CD8-positive, alpha-beta memory T cell (primary cell): ENCODE data around the gene RECQL5. TPM values are rescaled to one million over a fixed set of nuclear protein-coding genes. Genes with fewer than 3 reads are reported as not detected.
A peak's percentile ranks its signal among the peaks of the same experiment; 100 is the strongest.

Experiments
- CTCF ChIA-PET: fragments of 350-600 bp; sonication (Branson Sonifier 250); formaldehyde crosslinking; loops from one replicate; lab custom pipeline; 2021; ENCODE audit warnings: antibody characterized with exemption; lab: Charles Lee
- POLR2A ChIA-PET: fragments of 350-600 bp; sonication (Branson Sonifier 250); formaldehyde crosslinking; loops from one replicate; lab custom pipeline; 2021; ENCODE audit warnings: antibody characterized with exemption; lab: Charles Lee
- DNase-seq, 5 donors: peaks; one replicate each; pipeline versions ENCODE4 v3.0.0 to v3.0.0-alpha.2; 2020 to 2022; ENCODE audit warnings: mixed read lengths in 1 of 5
- H3K27ac ChIP-seq: one replicate; pipeline ENCODE4 v1.7.0; 2013; ENCODE audit warnings: low read depth, mild to moderate bottlenecking, low read length, moderate library complexity
- H3K27me3 ChIP-seq: 2 replicates; pipeline ENCODE4 v1.7.0; 2013; ENCODE audit warnings: low read length, mild to moderate bottlenecking; ENCODE audit not compliant: insufficient read depth, poor library complexity, severe bottlenecking
- H3K36me3 ChIP-seq: 2 replicates; pipeline ENCODE4 v1.7.0; 2013; ENCODE audit warnings: mild to moderate bottlenecking, low read length, moderate library complexity; ENCODE audit not compliant: insufficient read depth
- H3K4me1 ChIP-seq: 2 replicates; pipeline ENCODE4 v1.7.0; 2013; ENCODE audit warnings: mild to moderate bottlenecking, low read length, moderate library complexity; ENCODE audit not compliant: insufficient read depth
- H3K4me3 ChIP-seq: 2 replicates; pipeline ENCODE4 v1.7.0; 2013; ENCODE audit warnings: mild to moderate bottlenecking, low read length
- H3K9me3 ChIP-seq: 2 replicates; pipeline ENCODE4 v1.7.0; 2013; ENCODE audit warnings: mild to moderate bottlenecking, low read length
- H3K27ac Mint-ChIP-seq, 8 donors: one replicate each; pipeline ENCODE4 v1.8.0; 2020 to 2021; ENCODE audit warnings: mixed read lengths in 8 of 8, mild to moderate bottlenecking in 6 of 8, inconsistent platforms in 3 of 8, moderate library complexity in 3 of 8
- H3K27me3 Mint-ChIP-seq, 2 donors: one replicate each; pipeline ENCODE4 v1.8.0; 2020 to 2021; ENCODE audit warnings: mixed read lengths in 2 of 2, mild to moderate bottlenecking in 1 of 2, moderate library complexity in 1 of 2
- H3K36me3 Mint-ChIP-seq, 3 donors: one replicate each; pipeline ENCODE4 v1.8.0; 2020 to 2021; ENCODE audit warnings: mixed read lengths in 3 of 3, inconsistent platforms in 1 of 3, mild to moderate bottlenecking in 1 of 3
- H3K4me1 Mint-ChIP-seq, 3 donors: one replicate each; pipeline ENCODE4 v1.8.0; 2020 to 2021; ENCODE audit warnings: mixed read lengths in 3 of 3, inconsistent platforms in 1 of 3, mild to moderate bottlenecking in 1 of 3
- H3K4me3 Mint-ChIP-seq, 7 donors: one replicate each; pipeline ENCODE4 v1.8.0; 2020 to 2021; ENCODE audit warnings: mixed read lengths in 7 of 7, mild to moderate bottlenecking in 6 of 7, moderate library complexity in 4 of 7, inconsistent platforms in 2 of 7
- H3K9me3 Mint-ChIP-seq, 5 donors: one replicate each; pipeline ENCODE4 v1.8.0; 2020 to 2022; ENCODE audit warnings: mixed read lengths in 5 of 5, mild to moderate bottlenecking in 3 of 5, moderate library complexity in 2 of 5, inconsistent platforms in 1 of 5
- polyA plus RNA-seq: library from polyadenylated mRNA; unstranded; fragments of 300-500 nt; fragmentation: Illumina TruSeq; gene quantifications from one replicate; pipeline ENCODE4 v1.2.3, GENCODE V29; 2021
- total RNA-seq, 2 experiments: library from RNA; stranded (reverse); gene quantifications; one replicate each; pipeline ENCODE4 v1.2.3, GENCODE V29; 2021

RECQL5 gene
- total and polyA plus RNA-seq, 3 experiments from 2014 or later, result 16.0 to 30.3 (median 28.5) TPM

DNA sequence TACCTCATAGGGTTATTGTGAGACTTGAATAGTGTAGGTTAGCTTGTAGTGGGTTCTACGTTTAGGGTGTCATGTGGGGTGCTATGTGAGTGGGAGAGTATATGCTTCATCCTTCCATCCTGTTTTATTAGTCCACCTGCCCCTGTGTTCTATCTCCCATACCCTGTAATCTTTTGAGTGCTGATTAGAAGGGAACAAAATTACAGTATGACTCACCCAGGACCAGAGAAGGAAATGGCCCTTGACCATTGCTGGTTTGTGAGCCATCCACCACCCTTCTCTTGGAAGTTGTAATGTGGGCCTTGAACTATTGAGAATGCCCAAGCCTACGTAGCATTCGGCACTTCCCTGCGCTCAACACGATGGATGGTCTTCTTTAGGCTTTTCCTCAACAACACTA, 17.3 kb upstream of the RECQL5 start:
- Histone ChIP-seq H3K9me3 (no peaks in the 10 kb centered on the region), H3K27me3 (no peaks in the 10 kb centered on the region), H3K27ac (no peak overlapping the region), H3K4me1 (peaks cover 38% of the 10 kb centered on the region), H3K4me3 (no peak overlapping the region), H3K36me3 (peaks cover 27% of the 10 kb centered on the region)
- Mint-ChIP-seq H3K9me3 (no peaks in the 10 kb centered on the region), H3K27me3 (no peaks in the 10 kb centered on the region), H3K27ac (no peak overlapping the region), H3K4me3 (no peak overlapping the region), H3K4me1 (peaks cover 33 to 75% (median 55%) of the 10 kb centered on the region in 3 donors), H3K36me3 (peaks cover 0 to 69% (median 7%) of the 10 kb centered on the region in 3 donors)
- ChIA-PET POLR2A (no interaction called here), CTCF (interaction anchor here (1.2 to 1.6 kb wide), 4 partner anchors 9 to 70 kb away, joined by 3 to 5 read pairs (median 4); no protein-coding TSS in a partner anchor)
- DNase-seq, result no peak

DNA sequence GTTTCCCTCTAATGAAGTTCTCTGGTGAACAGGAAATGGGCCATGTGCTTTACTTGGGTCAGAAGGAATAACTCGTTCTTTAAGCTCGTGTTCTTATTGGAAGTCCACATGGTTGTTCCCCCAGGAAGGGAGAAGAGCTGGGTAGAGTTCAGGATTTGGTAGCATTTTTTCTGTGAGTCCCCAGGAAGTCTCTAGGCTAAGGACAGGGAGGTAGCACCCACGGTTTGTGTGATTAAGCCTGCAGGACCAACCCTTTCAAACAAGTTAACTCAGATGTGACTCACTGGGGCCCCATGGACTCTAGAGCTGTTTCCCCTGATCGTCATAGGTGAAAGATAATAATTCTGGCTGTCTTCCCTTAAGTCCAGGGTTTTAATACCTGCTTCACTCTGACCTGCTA, 16.6 kb upstream of the RECQL5 start:
- peak overlapping the region in 1 of 8 donors; percentile 50 for H3K27ac Mint-ChIP-seq
- H3K36me3 ChIP-seq, result peaks cover 27% of the 10 kb centered on the region

DNA sequence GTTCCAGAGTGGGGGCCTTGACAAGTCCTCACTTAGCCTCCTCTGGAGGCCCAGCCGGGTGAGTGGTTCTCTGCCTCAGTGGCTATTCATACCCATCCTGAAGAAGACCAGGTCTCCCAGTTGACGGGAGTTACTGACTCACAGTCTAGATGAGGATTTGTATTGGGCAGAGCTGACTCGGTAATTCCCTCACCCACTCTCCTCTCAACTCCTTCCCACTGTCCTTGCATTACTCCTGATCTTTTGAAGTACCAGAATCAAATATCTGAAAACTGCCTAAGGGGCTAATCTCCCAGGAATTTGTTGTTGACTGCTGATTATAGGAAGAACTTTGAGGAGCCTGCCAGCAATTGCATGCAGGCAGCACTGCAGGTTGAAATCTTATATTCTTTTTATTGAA, 14.3 kb upstream of the RECQL5 start:
- ChIA-PET POLR2A (no interaction called here), CTCF (interaction anchor here (1.3 kb wide), 1 partner anchor 48 kb away, joined by 5 read pairs; the partner anchor contains the start of gene SMIM5)
- Histone ChIP-seq H3K27me3 (no peaks in the 10 kb centered on the region), H3K36me3 (peaks cover 28% of the 10 kb centered on the region), H3K9me3 (no peaks in the 10 kb centered on the region), H3K4me1 (peaks cover 15% of the 10 kb centered on the region), H3K27ac (no peak overlapping the region), H3K4me3 (no peak overlapping the region)
- peak overlapping the region in 2 of 8 donors; percentile 33 to 45 for H3K27ac Mint-ChIP-seq
- no peak overlapping the region for H3K4me3 Mint-ChIP-seq
- no peaks in the 10 kb centered on the region for H3K27me3 Mint-ChIP-seq
- H3K9me3 Mint-ChIP-seq, result no peaks in the 10 kb centered on the region
- H3K36me3 Mint-ChIP-seq, result peaks cover 0 to 68% (median 3%) of the 10 kb centered on the region in 3 donors
- DNase-seq, result no peak
- peaks cover 26 to 58% (median 41%) of the 10 kb centered on the region in 3 donors for H3K4me1 Mint-ChIP-seq

More for the DNA sequence above, 16.6 kb upstream of the RECQL5 start:
- peaks cover 0 to 73% (median 7%) of the 10 kb centered on the region in 3 donors for H3K36me3 Mint-ChIP-seq
- no peaks in the 10 kb centered on the region for H3K9me3 Mint-ChIP-seq
- ChIA-PET POLR2A (no interaction called here), CTCF (interaction anchor here (0.9 to 1.6 kb wide), 6 partner anchors 9 to 70 kb away, joined by 3 to 4 read pairs (median 3); no protein-coding TSS in a partner anchor)
- Histone ChIP-seq H3K9me3 (no peaks in the 10 kb centered on the region), H3K27me3 (no peaks in the 10 kb centered on the region), H3K4me1 (peaks cover 31% of the 10 kb centered on the region), H3K4me3 (no peak overlapping the region), H3K27ac (no peak overlapping the region)
- no peak overlapping the region for H3K4me3 Mint-ChIP-seq
- peaks cover 29 to 70% (median 48%) of the 10 kb centered on the region in 3 donors for H3K4me1 Mint-ChIP-seq
- H3K27me3 Mint-ChIP-seq, result no peaks in the 10 kb centered on the region
- no peak for DNase-seq

DNA sequence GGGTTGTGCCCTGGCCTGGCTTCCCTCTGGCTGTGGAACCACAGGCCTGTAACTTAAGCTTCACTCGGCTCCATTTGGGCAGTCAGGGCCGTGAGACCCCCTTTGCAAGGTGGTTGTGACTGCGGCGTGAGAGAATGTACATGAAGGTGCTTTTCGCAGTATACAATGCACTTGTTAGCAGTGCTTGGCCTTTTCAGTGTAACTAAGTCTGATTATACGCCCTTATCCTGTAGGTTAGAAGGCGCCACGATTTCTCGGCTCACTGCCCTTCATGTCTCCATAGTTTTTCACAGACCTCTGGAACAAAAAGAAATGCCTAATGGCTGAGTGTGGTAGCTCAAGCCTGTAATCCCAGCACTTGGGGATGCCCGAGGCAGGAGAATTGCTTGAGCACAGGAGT, 13.5 kb upstream of the RECQL5 start:
- H3K36me3 ChIP-seq, result peaks cover 31% of the 10 kb centered on the region
- ChIA-PET CTCF (interaction anchor here (2.1 kb wide), 1 partner anchor 68 kb away, joined by 10 read pairs; no protein-coding TSS in a partner anchor), POLR2A (no interaction called here)
- no peak overlapping the region for H3K4me3 ChIP-seq
- peaks cover 0 to 66% (median 3%) of the 10 kb centered on the region in 3 donors for H3K36me3 Mint-ChIP-seq
- H3K27me3 ChIP-seq, result no peaks in the 10 kb centered on the region
- no peak overlapping the region for H3K27ac ChIP-seq
- H3K9me3 ChIP-seq, result no peaks in the 10 kb centered on the region
- no peak overlapping the region for H3K4me3 Mint-ChIP-seq
- DNase-seq, result no peak
- no peak overlapping the region for H3K27ac Mint-ChIP-seq
- H3K4me1 ChIP-seq, result peaks cover 15% of the 10 kb centered on the region
- H3K4me1 Mint-ChIP-seq, result peaks cover 24 to 53% (median 40%) of the 10 kb centered on the region in 3 donors
- no peaks in the 10 kb centered on the region for H3K27me3 Mint-ChIP-seq
- H3K9me3 Mint-ChIP-seq, result no peaks in the 10 kb centered on the region

DNA sequence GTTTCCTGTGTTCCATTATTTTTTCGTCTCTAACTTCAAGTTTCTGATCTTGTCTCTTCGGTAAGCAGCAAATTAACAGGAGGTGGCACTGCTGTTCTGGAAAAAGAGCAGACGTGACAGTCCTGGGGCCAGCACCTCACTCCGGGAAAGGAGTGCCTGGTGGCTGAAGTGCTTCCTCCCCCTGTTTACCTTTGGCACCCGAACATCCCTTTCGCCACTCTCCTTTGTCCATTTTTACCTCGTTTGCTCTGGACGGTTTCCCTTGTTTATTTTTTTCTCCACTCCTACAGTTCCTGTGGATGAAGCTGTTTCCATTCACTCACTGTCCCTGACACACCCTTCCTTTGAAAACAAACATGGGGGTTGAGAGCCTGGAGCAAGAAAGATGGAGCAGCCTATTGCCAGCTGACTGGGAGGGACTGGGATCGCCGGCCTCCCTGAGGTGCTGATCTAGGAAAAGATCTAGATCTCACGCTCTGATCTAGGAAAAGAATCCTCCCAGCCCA, 12.8 kb upstream of the RECQL5 start:
- Histone ChIP-seq H3K4me1 (peaks cover 14% of the 10 kb centered on the region), H3K36me3 (peaks cover 30% of the 10 kb centered on the region), H3K9me3 (no peaks in the 10 kb centered on the region), H3K27ac (no peak overlapping the region), H3K27me3 (no peaks in the 10 kb centered on the region), H3K4me3 (no peak overlapping the region)
- DNase-seq, result no peak
- peaks cover 21 to 50% (median 36%) of the 10 kb centered on the region in 3 donors for H3K4me1 Mint-ChIP-seq
- H3K4me3 Mint-ChIP-seq, result no peak overlapping the region
- ChIA-PET POLR2A (no interaction called here), CTCF (interaction anchor here (2.1 kb wide), 1 partner anchor 69 kb away, joined by 10 read pairs; no protein-coding TSS in a partner anchor)
- peak overlapping the region in 1 of 8 donors; percentile 15 for H3K27ac Mint-ChIP-seq
- no peaks in the 10 kb centered on the region for H3K9me3 Mint-ChIP-seq
- H3K27me3 Mint-ChIP-seq, result no peaks in the 10 kb centered on the region
- H3K36me3 Mint-ChIP-seq, result peaks cover 0 to 63% (median 2%) of the 10 kb centered on the region in 3 donors

DNA sequence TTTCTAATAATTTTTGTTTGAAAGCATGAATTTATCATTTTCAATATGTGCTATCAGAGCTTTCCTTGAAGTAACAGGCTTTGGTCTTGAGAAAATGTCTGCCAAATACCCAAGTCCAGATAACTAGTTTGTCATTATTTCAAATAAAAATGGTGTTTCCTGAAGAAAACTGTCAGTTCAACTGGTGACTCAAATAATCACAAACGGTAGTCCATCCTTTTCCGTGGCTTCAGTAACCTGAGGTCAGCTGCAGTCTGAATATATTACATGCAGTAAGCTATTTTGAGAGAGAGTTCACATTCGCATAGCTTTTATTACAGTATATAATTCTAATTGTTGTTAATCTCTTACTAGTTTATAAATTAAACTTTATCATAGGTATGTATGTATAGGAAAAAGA, 9.5 kb upstream of the RECQL5 start:
- Mint-ChIP-seq H3K27ac (no peak overlapping the region), H3K9me3 (no peaks in the 10 kb centered on the region), H3K4me1 (peaks cover 12 to 34% (median 20%) of the 10 kb centered on the region in 3 donors), H3K4me3 (no peak overlapping the region), H3K36me3 (peaks cover 0 to 72% (median 3%) of the 10 kb centered on the region in 3 donors), H3K27me3 (no peaks in the 10 kb centered on the region)
- Histone ChIP-seq H3K4me3 (no peak overlapping the region), H3K27me3 (no peaks in the 10 kb centered on the region), H3K4me1 (peaks cover 3% of the 10 kb centered on the region), H3K36me3 (peaks cover 40% of the 10 kb centered on the region), H3K9me3 (no peaks in the 10 kb centered on the region), H3K27ac (no peak overlapping the region)
- ChIA-PET CTCF (interaction anchor here (5.4 to 7.1 kb wide), 2 partner anchors 72 to 77 kb away, joined by 17 to 77 read pairs; no protein-coding TSS in a partner anchor), POLR2A (no interaction called here)
- DNase-seq, result no peak

DNA sequence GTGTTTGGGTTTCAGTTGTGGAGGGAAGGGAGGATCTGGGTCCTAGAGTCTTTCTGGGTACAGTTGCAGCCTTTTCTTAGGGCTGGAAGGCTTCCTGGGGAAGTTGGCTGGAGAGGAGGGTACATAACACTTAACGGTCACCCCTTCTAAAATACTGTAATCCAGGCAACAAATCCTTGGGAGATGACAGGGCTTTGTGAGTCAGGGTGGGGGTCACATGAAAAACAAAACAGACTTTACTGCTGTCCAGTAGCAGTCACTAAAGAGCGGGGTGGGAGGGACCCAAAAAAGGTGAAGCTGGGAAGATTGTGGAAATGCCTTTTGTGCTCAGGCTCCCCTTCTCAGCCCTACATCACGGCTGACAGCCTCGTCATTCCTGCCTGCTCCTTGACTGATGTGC, 6.5 kb upstream of the RECQL5 start:
- Histone ChIP-seq H3K4me1 (peaks cover 8% of the 10 kb centered on the region), H3K36me3 (peaks cover 37% of the 10 kb centered on the region), H3K4me3 (no peak overlapping the region), H3K9me3 (no peaks in the 10 kb centered on the region), H3K27ac (no peak overlapping the region), H3K27me3 (no peaks in the 10 kb centered on the region)
- H3K4me1 Mint-ChIP-seq, result peaks cover 21 to 36% (median 23%) of the 10 kb centered on the region in 3 donors
- ChIA-PET POLR2A (no interaction called here), CTCF (interaction anchor here (5.4 to 7.1 kb wide), 2 partner anchors 75 to 80 kb away, joined by 17 to 77 read pairs; no protein-coding TSS in a partner anchor)
- no peaks in the 10 kb centered on the region for H3K9me3 Mint-ChIP-seq
- no peak for DNase-seq
- peak overlapping the region in 1 of 8 donors; percentile 40 for H3K27ac Mint-ChIP-seq
- H3K4me3 Mint-ChIP-seq, result peak overlapping the region in 1 of 7 donors; percentile 40
- H3K27me3 Mint-ChIP-seq, result no peaks in the 10 kb centered on the region
- peaks cover 0 to 66% (median 6%) of the 10 kb centered on the region in 3 donors for H3K36me3 Mint-ChIP-seq

DNA sequence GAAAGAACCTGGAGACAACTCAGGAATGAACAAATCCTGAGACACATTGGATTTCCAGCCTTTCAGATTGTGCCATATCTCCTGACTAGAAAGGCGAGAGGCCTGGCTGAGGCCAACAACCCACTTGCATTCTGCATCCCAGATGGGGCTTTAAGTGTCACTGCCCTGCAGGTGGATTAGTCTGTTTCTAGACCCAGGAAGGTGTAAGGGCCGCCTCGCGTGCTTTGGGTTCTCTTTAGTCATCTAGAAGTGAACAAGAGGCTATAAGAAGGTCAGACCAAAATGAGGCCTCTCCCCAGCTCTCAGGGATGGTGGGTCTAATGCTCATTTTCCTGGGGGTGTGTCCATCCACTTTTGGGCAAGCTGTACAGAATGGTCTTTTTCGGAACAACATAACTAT, 5.1 kb upstream of the RECQL5 start:
- H3K9me3 Mint-ChIP-seq, result no peaks in the 10 kb centered on the region
- H3K4me1 Mint-ChIP-seq, result peaks cover 20 to 31% (median 23%) of the 10 kb centered on the region in 3 donors
- Histone ChIP-seq H3K27ac (no peak overlapping the region), H3K9me3 (no peaks in the 10 kb centered on the region), H3K4me3 (no peak overlapping the region), H3K4me1 (peaks cover 18% of the 10 kb centered on the region), H3K27me3 (no peaks in the 10 kb centered on the region), H3K36me3 (peaks cover 37% of the 10 kb centered on the region)
- no peak for DNase-seq
- ChIA-PET POLR2A (no interaction called here), CTCF (interaction anchor here (1.4 to 7.1 kb wide), 4 partner anchors 13 to 82 kb away, joined by 3 to 77 read pairs (median 5); no protein-coding TSS in a partner anchor)
- H3K4me3 Mint-ChIP-seq, result peak overlapping the region in 1 of 7 donors; percentile 51
- H3K36me3 Mint-ChIP-seq, result peaks cover 0 to 63% (median 9%) of the 10 kb centered on the region in 3 donors
- H3K27ac Mint-ChIP-seq, result no peak overlapping the region
- H3K27me3 Mint-ChIP-seq, result no peaks in the 10 kb centered on the region
